COLO829 (cell line): ENCODE measurements around the gene CLMP.
"Not testable (repeated sequence)": the region's sequence is repeated elsewhere in the genome, so short reads cannot be mapped to it uniquely, and the experiment has no call there.

Experiments used
- DNase-seq: peaks from one replicate; pipeline ENCODE4 v3.0.0; 2012; ENCODE audit warnings: low spot score

Gene CLMP

GRCh38 chr11:123217897-123218296 is 22.8 kb upstream of the CLMP start:
- DNase-seq: no peak

GRCh38 chr11:123216249-123216648 is 21.2 kb upstream of the CLMP start:
- DNase-seq: no peak

GRCh38 chr11:123214940-123215339 is 19.9 kb upstream of the CLMP start:
- no peak for DNase-seq

- no peak for DNase-seq
Measured at GRCh38 chr11:123214396-123214795, 19.3 kb upstream of the CLMP start.

GRCh38 chr11:123213307-123213771 is 18.3 kb upstream of the CLMP start:
- DNase-seq: no peak

- no peak for DNase-seq
Measured at GRCh38 chr11:123212406-123212805, 17.4 kb upstream of the CLMP start.

- no peak for DNase-seq
Measured at GRCh38 chr11:123211981-123212380, 16.9 kb upstream of the CLMP start.

GRCh38 chr11:123211149-123211852 is 16.3 kb upstream of the CLMP start:
- no peak for DNase-seq

GRCh38 chr11:123209591-123209990 is 14.5 kb upstream of the CLMP start:
- DNase-seq: no peak

- DNase-seq: no peak
Measured at GRCh38 chr11:123206791-123207434, 11.9 kb upstream of the CLMP start.

- DNase-seq: not testable (repeated sequence)
Measured at GRCh38 chr11:123206055-123206454, 11.0 kb upstream of the CLMP start.

- no peak for DNase-seq
Measured at GRCh38 chr11:123203934-123204333, 8.9 kb upstream of the CLMP start.

GRCh38 chr11:123203471-123203870 is 8.4 kb upstream of the CLMP start:
- no peak for DNase-seq

- DNase-seq: no peak
Measured at GRCh38 chr11:123202155-123203151, 7.4 kb upstream of the CLMP start.

GRCh38 chr11:123200264-123200663 is 5.2 kb upstream of the CLMP start:
- DNase-seq: no peak

- DNase-seq: peak; percentile 20
Measured at GRCh38 chr11:123197711-123198110, 2.7 kb upstream of the CLMP start.

GRCh38 chr11:123196060-123196714 is 1.1 kb upstream of the CLMP start:
- DNase-seq: no peak

- no peak for DNase-seq
Measured at GRCh38 chr11:123194337-123195187, 486 bp downstream of the CLMP start.

- no peak for DNase-seq
Measured at GRCh38 chr11:123193742-123194141, 1.3 kb downstream of the CLMP start.

GRCh38 chr11:123191939-123192338 is 3.1 kb downstream of the CLMP start:
- DNase-seq: no peak

- no peak for DNase-seq
Measured at GRCh38 chr11:123190518-123190917, 4.5 kb downstream of the CLMP start.
